OCI-LY3 (cell line): Measurements from ENCODE around the gene ROBO1.

Experiments used
- H2AFZ ChIP-seq: fragments of 200-600, 300-600 bp; shearing (Covaris generic); 2 replicates; pipeline ENCODE4 v1.6.0; 2014; ENCODE audit warnings: antibody characterized with exemption, low read depth, low read length
- H3K27ac ChIP-seq: fragments of 200-600, 300-600 bp; sonication (generic); 2 replicates; pipeline ENCODE4 v1.5.1; 2014; ENCODE audit warnings: mild to moderate bottlenecking, low read length, moderate library complexity, mixed read lengths
- H3K27me3 ChIP-seq: fragments of 200-600, 300-600 bp; sonication (generic); 2 replicates; pipeline ENCODE4 v1.6.1; 2014; ENCODE audit warnings: low read depth, low read length, mixed read lengths
- H3K36me3 ChIP-seq: fragments of 200-600, 300-600 bp; sonication (generic); replicated peaks from 2 replicates; pipeline ENCODE3; 2014; ENCODE audit warnings: low read depth, low read length, mixed read lengths
- H3K4me1 ChIP-seq: fragments of 300-600, 200-600 bp; sonication (generic); 2 replicates; pipeline ENCODE4 v1.6.1; 2014; ENCODE audit warnings: low read length, mixed read lengths
- H3K4me2 ChIP-seq: fragments of 200-600, 300-600 bp; sonication (generic); 2 replicates; pipeline ENCODE4 v1.6.1; 2014; ENCODE audit warnings: low read length, mixed read lengths
- H3K4me3 ChIP-seq: fragments of 300-600, 200-600 bp; sonication (generic); 2 replicates; pipeline ENCODE4 v1.5.1; 2014; ENCODE audit warnings: antibody characterized with exemption, mild to moderate bottlenecking, low read length, moderate library complexity
- H3K79me2 ChIP-seq: fragments of 300-600, 200-600 bp; shearing (Covaris generic); 2 replicates; pipeline ENCODE4 v1.6.1; 2014; ENCODE audit warnings: mild to moderate bottlenecking, low read length, mixed read lengths
- H3K9ac ChIP-seq: fragments of 300-600, 200-600 bp; shearing (Covaris generic); 2 replicates; pipeline ENCODE4 v1.6.0; 2014; ENCODE audit warnings: mild to moderate bottlenecking, low read length, moderate library complexity
- H3K9me3 ChIP-seq: fragments of 200-600, 300-600 bp; shearing (Covaris generic); 2 replicates; pipeline ENCODE4 v1.6.1; 2014; ENCODE audit warnings: low read length, mixed read lengths; ENCODE audit not compliant: insufficient read depth
- H4K20me1 ChIP-seq: fragments of 200-600, 300-600 bp; sonication (generic); 2 replicates; pipeline ENCODE4 v1.6.1; 2016; ENCODE audit warnings: low read length, mixed read lengths; ENCODE audit not compliant: insufficient read depth
- CTCF ChIP-seq: fragments of 200-600, 300-600 bp; sonication (generic); IDR thresholded peaks from 2 replicates; pipeline ENCODE4 v1.5.1; 2014; ENCODE audit warnings: antibody characterized with exemption, low read length, low read depth
- EZH2phosphoT487 ChIP-seq: fragments of 200-600 bp; shearing (Covaris generic); IDR thresholded peaks from 2 replicates; pipeline ENCODE4 v1.6.1; 2018; ENCODE audit warnings: antibody characterized with exemption, mixed run types, low read depth

ROBO1 gene

GRCh38 chr3:79253271-79253670, 514.5 kb downstream of the ROBO1 start:
- Histone ChIP-seq H2AFZ (no peak overlapping the region), H4K20me1 (no peaks in the 10 kb centered on the region), H3K4me2 (peak overlapping the region; percentile 26), H3K9me3 (no peaks in the 10 kb centered on the region), H3K36me3 (no peaks in the 10 kb centered on the region), H3K27me3 (no peaks in the 10 kb centered on the region), H3K27ac (no peak overlapping the region), H3K4me1 (peaks cover 25% of the 10 kb centered on the region), H3K9ac (no peak overlapping the region), H3K79me2 (no peaks in the 10 kb centered on the region), H3K4me3 (no peak overlapping the region)
- TF ChIP-seq EZH2phosphoT487 (no peak), CTCF (no peak)

GRCh38 chr3:79250746-79251145, 517.1 kb downstream of the ROBO1 start:
- H2AFZ ChIP-seq = no peak overlapping the region
- no peak overlapping the region for H3K4me2 ChIP-seq
- H3K27ac ChIP-seq = no peak overlapping the region
- peaks cover 21% of the 10 kb centered on the region for H3K4me1 ChIP-seq
- no peak overlapping the region for H3K9ac ChIP-seq
- H3K4me3 ChIP-seq = no peak overlapping the region
- TF ChIP-seq CTCF (no peak), EZH2phosphoT487 (no peak)
- H3K79me2 ChIP-seq = no peaks in the 10 kb centered on the region
- H3K27me3 ChIP-seq = no peaks in the 10 kb centered on the region
- no peaks in the 10 kb centered on the region for H3K36me3 ChIP-seq
- no peaks in the 10 kb centered on the region for H4K20me1 ChIP-seq
- no peaks in the 10 kb centered on the region for H3K9me3 ChIP-seq

- Histone ChIP-seq H3K4me3 (no peak overlapping the region), H3K9me3 (no peaks in the 10 kb centered on the region), H2AFZ (no peak overlapping the region), H3K27ac (no peak overlapping the region), H3K79me2 (no peaks in the 10 kb centered on the region), H3K9ac (no peak overlapping the region), H3K27me3 (no peaks in the 10 kb centered on the region), H3K4me1 (peaks cover 14% of the 10 kb centered on the region), H3K4me2 (no peak overlapping the region), H4K20me1 (no peaks in the 10 kb centered on the region), H3K36me3 (no peaks in the 10 kb centered on the region)
- TF ChIP-seq CTCF (no peak), EZH2phosphoT487 (no peak)
These were observed 518.1 kb downstream of the ROBO1 start for GRCh38 chr3:79249701-79250100.

GRCh38 chr3:79247725-79248043, 520.1 kb downstream of the ROBO1 start:
- TF ChIP-seq EZH2phosphoT487 (no peak), CTCF (no peak)
- Histone ChIP-seq H3K4me3 (no peak overlapping the region), H4K20me1 (no peaks in the 10 kb centered on the region), H3K9ac (no peak overlapping the region), H2AFZ (no peak overlapping the region), H3K27me3 (no peaks in the 10 kb centered on the region), H3K36me3 (no peaks in the 10 kb centered on the region), H3K9me3 (no peaks in the 10 kb centered on the region), H3K27ac (no peak overlapping the region), H3K79me2 (no peaks in the 10 kb centered on the region), H3K4me1 (no peaks in the 10 kb centered on the region), H3K4me2 (no peak overlapping the region)
